Left lung (tissue), 10 donors: ENCODE results near the gene PDE1A. TPM values are rescaled to one million over a fixed set of nuclear protein-coding genes. Genes with fewer than 3 reads are reported as not detected.

Experiments
- ATAC-seq: fragments of 200-7000 bp; cut with Tn5 transposase; one replicate; pipeline ENCODE4 v1.9.1; 2020; ENCODE audit warnings: moderate library complexity
- DNase-seq, 4 donors: peaks; one replicate each; pipeline ENCODE4 v3.0.0-alpha.2; 2013 to 2020
- H3K27ac ChIP-seq, 2 donors: fragments of 200-600 bp; sonication (generic) in 1 of 2; one replicate each; pipeline versions ENCODE4 v1.5.0 to v1.8.0; 2020 to 2021
- H3K27me3 ChIP-seq, 2 donors: fragments of 200-600 bp; sonication (generic) in 1 of 2; one replicate each; pipeline versions ENCODE4 v1.5.0 to v1.8.0; 2020 to 2021
- H3K36me3 ChIP-seq, 2 donors: fragments of 200-600 bp; sonication (generic) in 1 of 2; one replicate each; pipeline versions ENCODE4 v1.5.0 to v1.8.0; 2020 to 2021
- H3K4me1 ChIP-seq, 2 donors: fragments of 200-600 bp; one replicate each; pipeline ENCODE4 v1.8.0; 2021
- H3K4me3 ChIP-seq, 2 donors: fragments of 200-600 bp; sonication (generic) in 1 of 2; one replicate each; pipeline versions ENCODE4 v1.5.0 to v1.8.0; 2020 to 2021; ENCODE audit warnings: mild to moderate bottlenecking in 1 of 2
- H3K9me3 ChIP-seq, 2 donors: fragments of 200-600 bp; sonication (generic) in 1 of 2; one replicate each; pipeline versions ENCODE4 v1.5.0 to v1.8.0; 2020 to 2021
- CTCF ChIP-seq, 2 donors: fragments of 200-600 bp; sonication (generic) in 1 of 2; IDR thresholded peaks; one replicate each; pipeline versions ENCODE4 v1.5.0 to v1.8.0; 2021; ENCODE audit warnings: antibody characterized with exemption in 2 of 2
- intact Hi-C, 2 donors: fragments of 100-400 bp; cut with DNase I; formaldehyde crosslinking; loops; one replicate each; pipeline versions ENCODE4 v1.11.2 to v1.14.2; 2022
- polyA plus RNA-seq, 6 donors: library from polyadenylated mRNA; unstranded; fragments of 120-200 nt; gene quantifications; one replicate each; pipeline ENCODE4 v1.2.1, GENCODE V29; 2013; ENCODE audit not compliant: insufficient read length in 6 of 6
- total RNA-seq, 2 donors: library from RNA; stranded (reverse); fragmentation: NEBNext Ultra II Directional; extraction: Animal tissue kit (Norgen Biotek cat#: 25700); gene quantifications; one replicate each; pipeline ENCODE4 v1.2.1, GENCODE V29; 2021
- donor health status: DM: no; HTN: yes; CAD: no.
- donor health status: DM: no; HTN: no; CAD: no.

Gene PDE1A
- total and polyA plus RNA-seq, 8 donors: 4.6 to 16.3 (median 13.2) TPM

DNA sequence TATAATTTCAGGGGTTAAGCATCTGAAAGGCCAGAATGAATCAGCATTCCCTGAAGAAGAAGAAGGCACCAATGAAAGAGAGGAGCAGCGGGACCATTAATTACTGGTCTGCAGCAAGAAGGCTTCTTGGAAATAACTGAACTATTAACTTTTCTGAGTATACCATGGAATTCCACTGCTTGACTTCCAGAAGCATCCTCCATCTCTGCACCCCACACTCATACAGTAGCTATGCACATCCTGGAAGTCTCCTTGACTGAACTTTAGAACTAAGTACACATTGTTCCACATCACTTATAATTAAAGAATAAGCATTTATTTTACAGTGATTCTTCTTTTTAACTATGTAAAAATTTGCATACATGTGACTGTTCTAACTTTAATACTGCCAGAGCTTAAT lies 309.6 kb downstream of the PDE1A start:
- no peak for TF ChIP-seq CTCF (IDR thresholded peaks at IDR 0.05)
- Histone ChIP-seq H3K4me1 (no peaks in the 10 kb centered on the region), H3K36me3 (no peaks in the 10 kb centered on the region), H3K9me3 (no peaks in the 10 kb centered on the region), H3K27me3 (no peaks in the 10 kb centered on the region), H3K4me3 (no peak overlapping the region), H3K27ac (no peak overlapping the region)
- DNase-seq (no peak), ATAC-seq (no peak)
- intact Hi-C loops: no loop called here

DNA sequence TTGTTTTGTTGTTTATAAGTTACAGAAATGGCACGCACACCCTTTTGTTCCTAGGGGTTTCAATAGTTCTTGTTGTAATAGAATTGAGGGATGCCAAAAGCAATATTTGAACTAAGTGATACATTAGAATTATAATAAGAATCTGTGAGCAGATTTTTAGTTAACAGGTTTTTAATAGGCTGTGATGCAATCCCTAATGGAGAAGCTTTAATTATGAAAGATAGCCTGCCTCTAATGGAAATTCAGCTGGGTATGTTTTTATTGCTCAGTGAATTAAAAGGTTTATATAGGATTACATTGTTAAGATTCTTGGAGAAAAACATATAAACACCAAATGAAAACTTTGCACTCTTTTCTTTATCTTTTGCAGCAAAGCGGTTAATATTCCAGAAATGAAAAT lies 310.1 kb downstream of the PDE1A start:
- Histone ChIP-seq H3K4me3 (no peak overlapping the region), H3K27ac (no peak overlapping the region), H3K27me3 (no peaks in the 10 kb centered on the region), H3K9me3 (no peaks in the 10 kb centered on the region), H3K4me1 (no peaks in the 10 kb centered on the region), H3K36me3 (no peaks in the 10 kb centered on the region)
- no peak for TF ChIP-seq CTCF (IDR thresholded peaks at IDR 0.05)
- no peak for DNase-seq
- intact Hi-C loops: no loop called here
- ATAC-seq: no peak

DNA sequence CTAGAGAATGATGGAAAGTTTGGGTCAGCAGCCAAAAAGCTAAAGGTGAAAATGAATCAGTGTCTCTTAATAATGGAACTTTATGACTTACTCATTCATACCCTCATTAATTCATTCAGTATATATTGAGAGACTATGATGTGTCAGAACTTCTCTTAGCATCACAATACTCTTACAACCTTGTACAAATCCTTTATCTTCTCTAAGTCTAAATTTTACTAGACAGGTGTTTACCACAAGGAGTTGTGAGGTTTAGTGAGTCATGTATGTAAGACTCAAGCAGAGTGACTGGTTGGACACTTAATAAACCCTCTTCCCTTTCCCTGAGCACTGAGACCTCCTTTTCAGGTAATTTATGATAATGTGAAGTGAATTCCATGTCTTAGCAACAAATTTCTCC lies 311.6 kb downstream of the PDE1A start:
- TF ChIP-seq CTCF (IDR thresholded peaks at IDR 0.05): no peak
- no peak for ATAC-seq
- Histone ChIP-seq H3K4me3 (no peak overlapping the region), H3K9me3 (no peaks in the 10 kb centered on the region), H3K27me3 (no peaks in the 10 kb centered on the region), H3K4me1 (no peaks in the 10 kb centered on the region), H3K36me3 (no peaks in the 10 kb centered on the region), H3K27ac (no peak overlapping the region)
- DNase-seq: no peak
- intact Hi-C loops: no loop called here

DNA sequence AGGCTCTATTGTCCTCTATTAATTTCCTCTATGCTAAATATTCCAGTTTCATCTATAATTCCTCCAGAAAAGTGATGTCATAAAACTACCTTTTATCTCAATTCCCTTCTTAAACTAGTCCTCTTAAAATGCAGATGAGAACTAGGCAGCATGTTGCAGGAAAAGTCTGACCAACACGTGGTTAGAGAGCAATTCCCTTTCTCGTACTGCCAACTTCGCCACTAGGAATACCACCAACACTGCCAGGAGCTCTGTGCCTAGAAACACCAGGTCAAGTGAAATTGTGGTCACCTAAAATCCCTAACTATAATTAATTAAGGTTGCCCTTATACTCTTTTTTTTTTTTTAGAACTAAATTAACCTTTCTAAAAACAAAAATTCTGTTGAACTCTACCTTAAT lies 313.5 kb downstream of the PDE1A start:
- H3K27ac ChIP-seq: no peak overlapping the region
- no peak for TF ChIP-seq CTCF (IDR thresholded peaks at IDR 0.05)
- H3K4me1 ChIP-seq: no peaks in the 10 kb centered on the region
- no peaks in the 10 kb centered on the region for H3K36me3 ChIP-seq
- no peaks in the 10 kb centered on the region for H3K9me3 ChIP-seq
- DNase-seq (no peak), ATAC-seq (no peak)
- H3K4me3 ChIP-seq: no peak overlapping the region
- H3K27me3 ChIP-seq: no peaks in the 10 kb centered on the region
- intact Hi-C loops: no loop called here

- DNase-seq (no peak), ATAC-seq (no peak)
- H3K27ac ChIP-seq: no peak overlapping the region
- no peaks in the 10 kb centered on the region for H3K36me3 ChIP-seq
- no peak overlapping the region for H3K4me3 ChIP-seq
- intact Hi-C loops: no loop called here
- H3K4me1 ChIP-seq: no peaks in the 10 kb centered on the region
- no peaks in the 10 kb centered on the region for H3K27me3 ChIP-seq
- H3K9me3 ChIP-seq: no peaks in the 10 kb centered on the region
- no peak for TF ChIP-seq CTCF (IDR thresholded peaks at IDR 0.05)
Measured at GRCh38 chr2:182110347-182110746, 316.5 kb downstream of the PDE1A start.
